ENCODE data around the gene TEX44. TPM values are rescaled to one million over a fixed set of nuclear protein-coding genes. Genes with fewer than 3 reads are reported as not detected.
"Not testable (repeated sequence)": the region's sequence is repeated elsewhere in the genome, so short reads cannot be mapped to it uniquely, and the experiment has no call there.

TEX44 gene
- total RNA-seq, 1 experiment from 2014 or later, result not detected

GRCh38 chr2:231583982-231584381 lies 8.7 kb upstream of the TEX44 start:
- no peak for DNase-seq
- TF ChIP-seq CTCF (IDR thresholded peaks at IDR 0.05; ENCODE audit: insufficient read depth in 1 of 2, low read depth in 1 of 2, low read length in 1 of 2, severe bottlenecking in 1 of 2, unreplicated experiment in 1 of 2), result no peak
- Mint-ChIP-seq H3K4me1 (ENCODE audit: low read depth, unreplicated experiment) (no peaks in the 10 kb centered on the region), H3K27ac (ENCODE audit: unreplicated experiment) (no peak overlapping the region), H3K27me3 (ENCODE audit: insufficient read depth, unreplicated experiment) (peaks cover 3% of the 10 kb centered on the region), H3K36me3 (ENCODE audit: insufficient read depth, unreplicated experiment) (peaks cover 7% of the 10 kb centered on the region), H3K9me3 (ENCODE audit: unreplicated experiment) (peaks cover 14% of the 10 kb centered on the region), H3K4me3 (ENCODE audit: unreplicated experiment) (no peak overlapping the region)
- no peaks in the 10 kb centered on the region for H3K4me1 ChIP-seq
- no peaks in the 10 kb centered on the region for H3K9me3 ChIP-seq
- no peak overlapping the region for H3K4me3 ChIP-seq (ENCODE audit: low read depth, low read length)
- no peaks in the 10 kb centered on the region for H3K36me3 ChIP-seq (ENCODE audit: control insufficient read depth, insufficient read depth, low read length)
- no TSS peak for BruUV-seq (replicated peaks)
- H3K27me3 ChIP-seq (replicated peaks; ENCODE audit: control insufficient read depth, insufficient read depth, low read length), result no peaks in the 10 kb centered on the region
- ChIA-PET CTCF (no interaction called here), POLR2A (no interaction called here)
- intact Hi-C loops (cut with micrococcal nuclease; ENCODE audit: unreplicated experiment), result no loop called here

GRCh38 chr2:231587744-231588143 lies 4.9 kb upstream of the TEX44 start:
- H3K36me3 Mint-ChIP-seq (ENCODE audit: insufficient read depth, unreplicated experiment); H3K4me3 Mint-ChIP-seq (ENCODE audit: unreplicated experiment); H3K9me3 ChIP-seq; BruUV-seq (replicated peaks); intact Hi-C loops (cut with micrococcal nuclease; ENCODE audit: unreplicated experiment); POLR2A ChIA-PET; H3K4me3 ChIP-seq (ENCODE audit: low read depth, low read length); H3K27ac Mint-ChIP-seq (ENCODE audit: unreplicated experiment); H3K4me1 Mint-ChIP-seq (ENCODE audit: low read depth, unreplicated experiment); H3K9me3 Mint-ChIP-seq (ENCODE audit: unreplicated experiment); CTCF ChIA-PET; DNase-seq; H3K27me3 Mint-ChIP-seq (ENCODE audit: insufficient read depth, unreplicated experiment); H3K27me3 ChIP-seq (replicated peaks; ENCODE audit: control insufficient read depth, insufficient read depth, low read length); H3K36me3 ChIP-seq (ENCODE audit: control insufficient read depth, insufficient read depth, low read length); H3K4me1 ChIP-seq: not testable (repeated sequence)

GRCh38 chr2:231589656-231590055 lies 3.0 kb upstream of the TEX44 start:
- no peak overlapping the region for H3K27ac Mint-ChIP-seq (ENCODE audit: unreplicated experiment)
- intact Hi-C loops (cut with micrococcal nuclease; ENCODE audit: unreplicated experiment), result no loop called here
- no TSS peak for BruUV-seq (replicated peaks)

More at GRCh38 chr2:231589656-231590055, 3.0 kb upstream of the TEX44 start:
- ChIA-PET CTCF (interaction anchor here (1.1 kb wide), 1 partner anchor 10 kb away, joined by 3 read pairs; no protein-coding TSS in a partner anchor), POLR2A (no interaction called here)
- H3K36me3 ChIP-seq (ENCODE audit: control insufficient read depth, insufficient read depth, low read length), result no peaks in the 10 kb centered on the region
- no peaks in the 10 kb centered on the region for H3K27me3 Mint-ChIP-seq (ENCODE audit: insufficient read depth, unreplicated experiment)
- no peaks in the 10 kb centered on the region for H3K4me1 ChIP-seq
- no peaks in the 10 kb centered on the region for H3K36me3 Mint-ChIP-seq (ENCODE audit: insufficient read depth, unreplicated experiment)
- DNase-seq, result no peak
- H3K4me1 Mint-ChIP-seq (ENCODE audit: low read depth, unreplicated experiment), result no peaks in the 10 kb centered on the region
- H3K9me3 Mint-ChIP-seq (ENCODE audit: unreplicated experiment), result no peaks in the 10 kb centered on the region
- H3K4me3 ChIP-seq (ENCODE audit: low read depth, low read length), result no peak overlapping the region
- H3K27me3 ChIP-seq (replicated peaks; ENCODE audit: control insufficient read depth, insufficient read depth, low read length), result no peaks in the 10 kb centered on the region
- no peak overlapping the region for H3K4me3 Mint-ChIP-seq (ENCODE audit: unreplicated experiment)
- H3K9me3 ChIP-seq, result no peaks in the 10 kb centered on the region
- TF ChIP-seq CTCF (IDR thresholded peaks at IDR 0.05; ENCODE audit: insufficient read depth in 1 of 2, low read depth in 1 of 2, low read length in 1 of 2, severe bottlenecking in 1 of 2, unreplicated experiment in 1 of 2), result no peak
